SHP77 treated with DMSO at 0.1 percent for 48 hours (cell line): ENCODE data around the gene SSH2.
"Not testable (repeated sequence)": the region's sequence is repeated elsewhere in the genome, so short reads cannot be mapped to it uniquely, and the experiment has no call there.

ENCODE experiments used
- DNase-seq: peaks from one replicate; lab custom pipeline; 2025; lab: John Stamatoyannopoulos, UW

SSH2 gene

GRCh38 chr17:29779812-29780190 is 150.2 kb downstream of the SSH2 start:
- DNase-seq: not testable (repeated sequence)

- peak; percentile 32 for DNase-seq
Measured at GRCh38 chr17:29778956-29779811, 150.8 kb downstream of the SSH2 start.

GRCh38 chr17:29777663-29778062 is 152.4 kb downstream of the SSH2 start:
- DNase-seq: no peak

- no peak for DNase-seq
Measured at GRCh38 chr17:29776026-29776425, 154.0 kb downstream of the SSH2 start.

- DNase-seq: no peak
Measured at GRCh38 chr17:29772981-29773380, 157.0 kb downstream of the SSH2 start.

- no peak for DNase-seq
Measured at GRCh38 chr17:29771546-29771945, 158.5 kb downstream of the SSH2 start.

GRCh38 chr17:29769225-29769624 is 160.8 kb downstream of the SSH2 start:
- no peak for DNase-seq

- DNase-seq: no peak
Measured at GRCh38 chr17:29766796-29767327, 163.2 kb downstream of the SSH2 start.

GRCh38 chr17:29764748-29765147 is 165.3 kb downstream of the SSH2 start:
- no peak for DNase-seq

GRCh38 chr17:29764217-29764616 is 165.8 kb downstream of the SSH2 start:
- DNase-seq: no peak

- no peak for DNase-seq
Measured at GRCh38 chr17:29763273-29763672, 166.8 kb downstream of the SSH2 start.

- DNase-seq: peak; percentile 44
Measured at GRCh38 chr17:29761040-29761761, 168.8 kb downstream of the SSH2 start.

GRCh38 chr17:29760279-29761039 is 169.6 kb downstream of the SSH2 start:
- no peak for DNase-seq

GRCh38 chr17:29758255-29758654 is 171.8 kb downstream of the SSH2 start:
- no peak for DNase-seq

- no peak for DNase-seq
Measured at GRCh38 chr17:29757788-29758187, 172.2 kb downstream of the SSH2 start.

GRCh38 chr17:29753845-29754439 is 176.1 kb downstream of the SSH2 start:
- no peak for DNase-seq

GRCh38 chr17:29749045-29749825 is 180.8 kb downstream of the SSH2 start:
- no peak for DNase-seq

- no peak for DNase-seq
Measured at GRCh38 chr17:29748400-29748799, 181.6 kb downstream of the SSH2 start.

- no peak for DNase-seq
Measured at GRCh38 chr17:29747660-29748059, 182.4 kb downstream of the SSH2 start.

- no peak for DNase-seq
Measured at GRCh38 chr17:29746669-29747068, 183.4 kb downstream of the SSH2 start.

GRCh38 chr17:29744121-29744520 is 185.9 kb downstream of the SSH2 start:
- no peak for DNase-seq
